NCI-H510A treated with DMSO at 0.1 percent for 48 hours (cell line): ENCODE results near the gene WBP1L.
A peak's percentile ranks its signal among the peaks of the same experiment; 100 is the strongest.

Source experiments
- DNase-seq: peaks from one replicate; lab custom pipeline; 2025; lab: John Stamatoyannopoulos, UW

The WBP1L gene

DNA sequence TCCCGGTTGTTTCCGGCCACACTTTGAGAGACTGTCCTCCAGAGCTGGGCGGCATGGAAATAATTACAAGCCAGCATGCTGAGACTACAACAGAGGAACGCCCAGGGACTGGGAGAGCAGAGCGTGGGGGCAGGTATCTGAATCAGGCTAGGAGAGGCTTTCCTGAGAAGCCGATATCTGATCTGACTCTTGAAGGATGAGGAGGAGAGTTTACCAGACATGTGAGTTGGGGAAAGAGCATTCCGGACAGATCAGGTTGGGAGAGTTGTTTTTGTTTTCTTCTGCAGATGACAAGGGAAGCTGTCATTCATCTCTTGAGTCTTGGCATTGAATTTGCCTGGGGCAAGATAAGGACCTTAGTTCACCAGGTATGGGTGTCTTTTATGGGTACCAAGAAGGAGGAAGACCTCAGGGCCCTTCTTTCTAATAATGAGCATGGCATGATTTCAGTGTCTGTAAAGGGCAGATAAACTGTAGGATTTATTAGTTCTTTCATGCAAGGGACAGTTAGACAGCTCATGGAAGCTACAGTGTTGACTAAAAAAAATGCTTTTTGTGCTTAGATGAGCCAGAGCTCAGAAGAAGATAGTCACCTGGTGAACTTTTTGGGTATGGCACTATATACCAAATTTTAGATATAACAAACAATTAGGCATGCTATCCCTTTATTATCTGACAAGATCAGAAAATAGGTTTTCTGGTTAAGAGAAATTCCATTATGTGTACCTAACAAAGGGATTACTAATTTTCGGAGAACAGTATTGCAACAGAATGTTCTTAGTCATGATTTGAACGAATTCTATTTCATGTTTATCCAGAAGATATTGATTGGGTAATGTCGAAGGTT is 36.2 kb downstream of the WBP1L start:
- no peak for DNase-seq

DNA sequence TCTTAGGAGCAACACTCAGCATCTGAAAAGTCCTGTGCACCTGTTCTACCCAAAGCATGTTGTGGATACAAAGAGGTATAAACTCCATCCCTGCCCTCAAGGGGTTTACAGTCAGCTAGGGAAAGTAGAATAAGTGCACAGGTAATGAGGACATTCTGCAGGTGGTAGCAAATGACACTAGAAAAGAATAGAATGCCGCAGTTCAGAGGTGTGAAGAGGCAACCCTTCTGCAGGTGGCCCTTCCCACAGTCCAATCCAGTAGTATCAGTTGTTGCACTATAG is 36.7 kb downstream of the WBP1L start:
- no peak for DNase-seq

DNA sequence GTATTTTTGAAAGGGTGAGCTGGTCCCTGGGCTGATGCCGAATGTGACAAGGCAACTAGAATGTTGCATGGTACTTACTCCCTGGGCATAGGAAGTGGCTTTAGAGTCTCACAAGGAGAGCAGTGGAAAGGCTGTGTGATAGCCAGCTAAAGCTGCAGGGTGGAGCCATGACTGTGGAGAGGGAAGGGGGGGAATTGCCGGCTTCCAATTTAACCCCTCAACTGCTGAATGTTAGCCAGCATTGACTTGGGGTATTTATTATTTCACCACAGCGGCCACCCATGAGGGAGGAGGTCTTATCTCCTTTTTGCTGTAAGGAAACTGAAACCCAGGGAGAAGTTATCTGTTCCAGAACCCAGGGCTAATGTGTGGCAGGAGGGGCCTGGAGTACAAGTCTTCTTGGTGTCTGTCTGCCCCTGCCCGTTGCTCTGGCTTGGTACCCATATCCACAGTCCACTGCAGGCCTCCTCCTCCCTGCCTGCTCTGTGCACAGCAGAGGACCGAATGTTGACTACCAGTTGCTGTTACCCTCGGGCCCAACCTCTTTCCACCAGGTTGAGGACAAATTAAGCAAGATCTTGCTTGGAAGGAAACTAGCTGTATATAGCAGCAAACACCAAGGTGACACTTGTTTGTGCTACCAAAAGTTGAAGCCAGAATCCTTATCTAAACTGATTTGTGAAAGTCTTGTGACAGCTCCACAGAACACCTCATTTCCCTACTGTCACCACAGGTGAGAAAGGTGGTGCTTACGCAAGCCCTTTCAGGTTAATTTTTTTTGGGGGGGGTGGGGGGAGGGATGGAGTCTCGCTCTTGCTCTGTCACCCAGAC is 37.6 kb downstream of the WBP1L start:
- no peak for DNase-seq

DNA sequence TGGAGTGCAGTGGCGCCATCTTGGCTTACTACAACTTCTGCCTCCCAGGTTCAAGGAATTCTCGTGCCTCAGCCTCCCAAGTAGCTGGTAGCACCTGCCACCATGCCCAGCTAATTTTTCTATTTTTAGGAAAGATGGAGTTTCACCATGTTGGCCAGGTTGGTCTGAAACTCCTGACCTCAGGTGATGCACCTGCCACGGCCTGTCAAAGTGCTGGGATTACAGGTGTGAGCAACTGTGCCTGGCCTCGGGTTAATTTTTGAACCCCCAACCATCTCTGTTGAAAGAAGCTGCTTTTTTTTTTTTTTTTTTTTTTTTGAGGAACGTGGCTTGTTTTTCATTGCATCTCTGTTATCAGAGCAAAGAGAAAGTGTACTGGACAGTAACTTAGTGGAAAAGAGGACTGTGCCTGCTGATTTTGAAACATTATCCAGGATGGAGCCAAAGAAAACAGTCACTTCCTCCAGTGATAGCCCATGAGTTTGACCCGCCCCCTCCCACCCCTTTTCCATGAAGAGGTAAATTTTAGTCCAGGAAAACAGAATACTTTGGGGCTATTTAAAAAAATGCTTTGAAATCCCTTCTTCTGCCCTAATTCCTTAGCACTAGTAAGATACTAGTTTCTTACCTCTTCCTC is 38.3 kb downstream of the WBP1L start:
- no peak for DNase-seq

DNA sequence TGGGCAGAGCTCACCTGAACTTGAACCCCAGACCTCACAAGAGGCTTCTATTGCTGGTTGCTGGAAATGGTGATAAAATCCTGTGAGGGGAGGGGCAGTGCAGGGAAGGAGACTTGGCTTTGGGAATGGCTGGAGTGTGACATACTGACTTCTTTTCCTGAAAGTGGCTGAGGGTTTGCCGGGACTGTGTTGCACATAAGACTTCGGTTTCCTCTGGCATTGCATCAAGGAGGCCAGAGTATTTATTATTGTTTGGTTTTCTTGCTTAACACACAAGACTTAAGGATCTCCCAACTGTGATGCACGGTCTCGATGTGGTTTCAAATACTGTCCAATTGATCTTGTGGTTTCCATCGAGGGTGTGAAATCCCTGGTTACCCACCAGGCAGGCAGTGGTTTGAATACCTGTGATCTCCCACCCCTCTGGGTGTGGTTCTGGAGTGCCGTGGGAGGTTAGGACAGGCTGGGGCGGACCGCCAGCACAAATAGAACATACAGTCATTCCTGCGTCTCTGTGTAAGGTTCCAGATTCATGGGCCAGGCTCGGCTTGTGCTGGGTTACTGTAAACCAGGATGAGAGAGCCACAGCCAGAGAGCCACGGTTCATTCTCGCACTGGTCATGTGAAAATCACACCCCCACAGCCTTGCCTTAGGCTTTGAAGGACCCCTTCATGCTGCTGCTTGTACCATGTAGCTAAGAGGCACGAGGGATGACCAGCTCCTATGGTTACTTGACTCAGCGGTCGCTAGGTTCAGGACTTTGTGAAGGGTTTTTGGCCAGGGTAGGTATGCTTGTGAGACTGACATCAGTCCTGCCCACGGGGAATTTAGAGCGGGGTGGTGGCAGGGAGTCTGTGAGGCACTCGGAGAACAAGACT is 39.2 kb downstream of the WBP1L start:
- no peak for DNase-seq

DNA sequence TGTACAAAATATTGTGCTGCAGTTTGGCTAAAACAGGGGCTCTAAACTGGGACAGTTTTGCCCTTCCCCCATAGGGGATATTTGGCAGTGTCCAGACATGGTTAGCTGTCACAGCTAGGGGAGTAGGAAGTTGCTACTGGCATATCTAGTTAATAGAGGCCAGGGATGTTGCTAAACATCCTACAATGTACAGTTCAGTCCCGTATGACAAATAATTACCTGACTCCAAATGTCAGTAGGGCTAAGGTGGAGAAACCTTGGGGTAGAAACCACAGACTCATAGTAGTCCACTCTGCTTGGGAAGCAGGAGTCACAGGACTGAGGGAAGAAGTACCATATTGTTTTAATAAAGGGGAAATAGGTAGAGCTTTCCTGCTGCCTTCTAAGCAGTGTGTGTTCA is 39.8 kb downstream of the WBP1L start:
- DNase-seq: no peak

DNA sequence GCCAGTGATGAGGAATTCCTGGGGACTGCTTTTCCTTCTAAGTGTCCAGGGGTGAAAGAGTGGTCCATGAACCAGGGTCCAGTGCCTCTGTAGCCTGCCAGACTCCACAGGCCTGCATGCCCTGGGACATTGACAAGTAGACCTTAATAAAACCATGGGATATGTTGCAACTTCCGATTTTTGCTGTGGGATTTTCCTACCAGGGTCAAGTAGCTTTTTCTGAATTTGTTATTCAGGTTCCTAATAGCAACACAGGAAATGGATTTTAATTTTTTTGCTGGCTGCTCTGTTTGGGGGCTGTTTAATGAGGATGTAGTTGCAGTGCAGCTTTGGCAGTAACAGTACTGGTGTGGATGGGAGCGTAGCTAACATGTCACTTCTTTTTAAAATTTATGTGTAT is 42.1 kb downstream of the WBP1L start:
- no peak for DNase-seq

DNA sequence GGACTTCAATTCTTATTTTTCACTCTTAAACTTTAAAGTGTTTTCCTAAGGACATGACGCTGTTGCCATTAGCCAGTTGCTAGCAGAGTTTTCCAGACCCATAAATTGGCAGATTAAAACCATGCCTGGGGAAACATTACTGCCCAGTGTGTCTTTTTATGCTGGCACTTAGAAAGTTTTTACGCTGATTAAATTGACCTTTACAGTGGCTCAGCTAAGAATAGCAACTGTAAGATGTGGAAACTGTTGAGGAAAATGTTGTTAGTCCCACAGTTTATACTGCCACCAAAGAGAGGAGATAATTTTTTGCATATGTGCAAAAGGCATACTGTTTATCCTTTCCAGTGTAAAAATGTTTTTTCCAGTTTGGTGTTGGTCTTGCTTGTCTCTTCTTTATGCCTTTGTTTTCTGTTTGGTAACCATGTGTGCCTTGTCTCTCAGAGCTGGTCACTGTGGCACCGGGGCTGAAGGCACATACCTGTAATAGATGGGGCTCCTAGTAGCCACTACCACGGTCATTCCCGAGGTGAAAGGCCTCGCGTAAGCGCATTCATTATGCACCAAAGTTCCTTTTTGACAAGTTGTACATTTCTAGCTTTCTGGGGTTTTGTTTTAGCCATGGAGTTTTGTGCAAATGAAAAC is 48.1 kb downstream of the WBP1L start:
- DNase-seq: no peak

DNA sequence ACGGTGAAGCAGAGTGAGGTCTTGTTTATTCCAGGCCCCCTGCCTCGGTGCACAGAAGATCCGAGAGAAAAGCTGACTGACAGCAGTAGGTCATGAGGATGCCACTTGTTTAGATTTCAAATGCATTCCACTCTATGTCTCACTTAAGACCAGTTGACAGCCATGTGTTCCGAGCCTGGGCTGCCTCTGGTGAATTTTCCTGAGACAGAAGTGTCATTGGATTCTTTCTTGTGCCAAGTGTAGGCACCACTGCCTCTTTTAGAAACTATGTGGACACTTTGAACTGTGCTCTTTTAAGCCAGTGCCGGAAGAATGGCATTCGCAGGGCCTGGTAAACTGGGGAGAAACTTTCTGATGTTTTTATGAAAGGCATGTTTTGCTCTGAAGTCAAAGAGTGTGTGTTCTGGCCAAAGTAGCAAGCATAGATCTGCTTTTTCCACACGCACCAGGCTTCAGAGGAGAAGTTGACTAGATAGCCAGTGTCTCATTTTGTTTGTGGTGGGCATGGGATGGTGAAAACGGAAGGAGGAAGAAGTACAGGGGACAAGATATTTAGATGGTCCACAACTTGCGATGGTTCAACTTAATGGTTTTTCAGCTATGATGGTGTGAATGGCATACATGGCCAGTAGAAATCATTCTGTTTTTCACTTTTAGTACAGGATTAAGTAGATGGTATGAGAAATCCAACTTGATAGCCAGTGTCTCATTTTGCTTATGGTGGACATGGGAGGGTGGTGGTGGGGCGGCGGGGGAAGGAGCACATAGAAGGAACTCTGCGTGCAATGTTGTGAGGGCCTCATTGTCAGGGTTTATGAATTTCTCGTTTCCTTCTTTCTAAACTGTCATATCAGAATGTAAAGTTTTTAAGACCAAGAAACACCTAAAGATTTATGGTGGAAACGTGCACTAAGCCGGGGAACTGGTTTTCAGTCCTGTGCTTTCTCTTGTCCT is 52.0 kb downstream of the WBP1L start:
- DNase-seq: no peak

DNA sequence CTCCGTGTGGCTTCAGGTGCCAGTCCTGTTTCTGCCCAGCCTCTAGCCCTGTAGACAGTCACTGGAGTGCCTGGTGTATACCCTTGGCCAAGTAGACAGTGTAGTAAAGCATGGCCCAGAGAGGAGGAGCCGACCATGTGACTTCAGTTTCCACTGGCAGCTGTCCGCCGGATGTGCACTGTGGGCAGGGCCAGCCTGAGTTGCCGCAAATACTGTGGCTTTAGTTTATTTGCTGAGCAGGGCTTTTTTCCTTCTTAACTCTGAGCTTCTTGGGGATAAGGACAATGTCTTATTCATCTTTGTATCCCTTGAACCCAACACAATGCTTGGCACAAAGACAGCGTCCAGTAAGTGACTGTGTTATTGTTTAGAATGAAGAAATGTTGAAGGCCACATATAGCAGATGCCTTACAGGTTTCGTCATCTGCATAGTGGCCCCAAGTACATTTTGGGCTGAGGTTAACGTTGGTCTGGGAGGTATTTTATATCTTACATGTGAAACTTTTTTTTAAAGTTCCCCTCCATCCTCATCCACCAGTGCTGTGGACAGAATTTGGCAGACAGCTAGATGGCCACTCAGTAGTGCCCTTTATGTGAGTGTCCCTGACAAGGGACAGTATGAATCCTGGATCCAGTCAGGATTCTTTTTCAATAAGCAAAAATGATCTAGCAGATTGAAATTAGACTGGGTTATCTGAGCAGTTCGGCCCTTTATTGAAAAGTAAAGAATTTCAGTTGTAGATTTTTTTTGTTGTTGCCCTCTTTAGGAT is 52.8 kb downstream of the WBP1L start:
- DNase-seq: peak; percentile 41

DNA sequence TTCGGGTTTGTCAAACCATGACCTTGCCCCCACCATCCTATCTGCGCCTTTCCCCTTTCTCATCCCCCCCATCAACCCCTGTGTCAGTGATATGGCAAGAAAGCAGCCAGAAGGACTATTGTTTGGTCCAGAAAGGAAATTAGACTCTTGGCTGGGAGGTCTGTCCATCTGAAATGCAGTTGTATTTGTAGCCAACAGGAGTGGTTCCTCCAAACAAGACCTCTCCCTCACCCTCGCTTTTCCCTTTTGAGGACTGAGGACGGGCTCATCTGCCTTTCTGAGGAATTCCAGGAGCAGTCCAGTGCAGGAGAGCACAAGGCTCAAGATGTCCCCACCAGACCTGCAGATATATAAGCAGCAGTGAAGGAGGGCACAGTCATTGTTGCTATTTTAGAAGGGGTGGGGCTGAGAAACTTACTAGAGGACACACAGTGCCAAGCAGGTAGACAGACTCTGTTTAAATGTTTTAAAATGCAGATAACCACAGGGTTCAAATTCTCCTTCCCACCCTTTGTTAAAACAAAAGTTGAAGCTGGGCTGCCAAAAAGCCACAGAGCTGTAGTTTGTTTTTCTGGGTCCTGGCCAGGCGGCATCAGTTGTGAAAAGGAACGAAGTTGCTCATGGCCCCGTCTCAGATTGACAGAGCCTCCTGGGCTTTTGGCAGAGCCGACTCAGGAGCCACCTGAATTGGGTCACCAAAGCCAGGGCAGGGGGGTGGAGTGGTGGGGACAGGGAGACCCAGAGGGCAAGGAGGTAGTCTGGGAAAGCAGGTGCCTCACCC is 56.1 kb downstream of the WBP1L start:
- DNase-seq: no peak

DNA sequence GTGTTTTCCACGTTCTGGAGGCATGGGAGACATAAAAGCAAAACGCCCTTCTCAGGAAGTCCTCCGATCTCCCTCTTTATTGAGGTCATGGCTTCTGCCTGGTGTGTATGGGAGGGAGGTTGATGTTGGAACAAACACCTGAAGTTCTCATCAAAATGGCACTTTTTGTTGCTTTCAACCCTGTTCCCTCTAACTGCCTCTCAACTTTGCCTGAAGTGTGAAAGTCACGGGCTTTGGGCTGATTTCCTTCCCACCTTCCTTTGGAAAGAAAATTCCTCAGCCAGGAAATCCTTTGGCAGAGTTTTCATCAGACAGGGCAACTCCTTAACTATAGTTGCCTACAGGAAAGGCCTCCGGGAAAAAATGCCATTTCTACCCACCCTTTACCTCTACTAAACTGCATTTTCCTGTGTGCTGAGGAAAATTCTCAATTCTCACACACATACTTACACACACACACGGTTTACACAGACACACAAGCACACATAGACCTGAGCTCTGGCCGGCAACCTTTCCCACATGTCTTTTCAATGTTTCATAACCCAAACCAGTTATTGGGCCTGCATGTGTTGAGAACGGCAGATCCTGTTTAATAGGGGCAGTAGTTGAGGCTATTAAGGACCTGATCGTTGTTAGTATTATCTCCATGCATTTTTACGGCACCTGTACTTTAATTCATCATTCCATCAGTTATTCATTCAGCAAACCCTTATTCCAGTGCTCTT is 57.0 kb downstream of the WBP1L start:
- DNase-seq: no peak

DNA sequence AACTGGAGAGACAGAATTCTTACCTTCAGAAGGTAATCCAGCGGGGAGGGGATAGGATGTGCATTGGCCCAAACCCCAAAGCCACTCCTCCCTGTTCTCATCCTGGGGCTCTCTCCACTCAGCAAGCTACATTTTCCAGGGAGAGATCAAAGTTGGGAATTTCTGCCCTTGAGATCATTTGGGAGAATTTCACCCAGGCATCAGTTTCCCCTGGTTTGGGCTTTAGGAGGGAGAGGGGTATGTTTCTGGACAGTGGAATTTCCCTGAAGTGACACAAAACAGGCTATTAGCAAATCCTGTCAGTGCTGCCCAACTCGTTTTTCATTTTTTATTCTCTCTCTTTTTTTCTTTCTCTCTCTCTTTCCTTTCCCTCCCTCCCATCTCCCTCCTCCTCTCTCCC is 57.7 kb downstream of the WBP1L start:
- no peak for DNase-seq

DNA sequence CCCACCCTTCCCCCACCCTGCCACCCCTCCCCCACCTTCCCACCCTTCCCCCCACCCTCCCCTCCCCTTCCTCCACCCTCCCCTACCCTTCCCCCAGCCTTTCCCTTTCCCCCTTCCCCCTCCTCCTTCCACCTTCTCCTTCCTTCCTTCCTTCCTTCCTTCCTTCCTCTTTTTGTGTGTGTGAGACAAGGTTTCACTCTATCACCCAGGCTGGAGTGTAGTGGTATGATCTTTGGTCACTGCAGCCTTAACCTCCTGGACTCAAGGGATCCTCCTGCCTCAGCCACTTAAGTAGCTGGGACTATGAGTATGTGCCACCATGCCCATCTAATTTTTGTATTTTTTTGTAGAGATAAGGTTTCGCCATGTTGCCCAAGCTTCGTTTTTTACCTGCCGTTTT is 58.2 kb downstream of the WBP1L start:
- DNase-seq: no peak

DNA sequence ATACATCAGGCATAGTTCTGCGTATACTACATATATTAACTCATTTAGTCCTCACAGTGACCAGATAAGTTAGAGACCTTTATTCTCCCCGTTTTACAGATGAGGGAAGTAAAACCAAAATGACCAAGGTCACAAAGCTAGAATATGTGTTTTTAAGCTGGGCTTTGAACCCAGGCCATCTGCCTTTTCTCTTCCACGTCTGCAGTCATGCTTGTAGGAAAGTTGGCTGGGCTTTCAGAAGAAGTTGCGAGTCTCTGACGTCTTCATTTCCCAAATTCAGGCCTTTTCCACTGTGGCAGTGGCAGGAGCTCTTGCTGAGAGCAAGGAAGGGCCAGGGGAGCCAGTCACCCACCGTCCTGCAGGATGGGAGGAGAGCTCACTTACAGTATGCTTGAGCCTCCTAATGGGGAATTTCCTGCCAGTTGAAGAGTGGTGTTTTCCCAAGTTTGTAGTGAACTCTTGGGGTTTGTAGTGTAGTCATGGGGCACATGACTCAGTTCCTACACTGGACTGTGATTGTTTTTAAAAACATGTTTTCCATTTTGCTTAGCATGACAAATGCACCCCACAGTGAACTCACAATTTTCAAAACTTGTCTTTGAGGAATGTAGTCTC is 59.3 kb downstream of the WBP1L start:
- DNase-seq: peak; percentile 1

DNA sequence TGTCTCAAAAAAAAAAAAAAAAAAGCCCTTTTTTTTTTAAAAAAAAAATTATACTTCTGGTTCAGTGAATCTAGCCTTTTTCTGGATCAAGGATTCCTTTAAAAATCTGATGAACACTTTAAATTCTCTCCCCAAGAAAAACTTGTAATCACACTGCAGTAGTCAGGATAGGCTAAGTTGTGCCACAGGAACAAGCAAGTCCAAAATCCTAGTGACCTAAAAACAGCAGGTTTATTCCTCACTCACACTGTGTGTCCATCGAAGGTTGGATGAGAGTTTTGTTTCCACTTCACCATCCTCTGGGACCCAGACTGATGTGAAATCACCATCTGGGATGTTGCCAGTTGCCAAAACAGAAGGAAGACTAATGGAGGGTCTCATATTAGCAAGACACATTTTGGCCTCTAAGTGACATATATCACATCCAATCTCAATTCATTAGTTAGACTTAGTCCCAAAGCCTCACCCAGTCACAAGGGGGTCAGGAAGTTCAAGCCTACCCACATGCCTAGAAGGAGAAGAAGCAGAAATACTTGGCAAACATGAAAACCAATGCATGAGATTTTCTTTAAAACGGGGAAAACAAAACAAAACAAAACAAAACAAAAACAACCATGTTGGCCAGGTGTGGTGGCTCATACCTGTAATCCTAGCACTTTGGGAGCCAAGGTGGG is 60.8 kb downstream of the WBP1L start:
- no peak for DNase-seq

DNA sequence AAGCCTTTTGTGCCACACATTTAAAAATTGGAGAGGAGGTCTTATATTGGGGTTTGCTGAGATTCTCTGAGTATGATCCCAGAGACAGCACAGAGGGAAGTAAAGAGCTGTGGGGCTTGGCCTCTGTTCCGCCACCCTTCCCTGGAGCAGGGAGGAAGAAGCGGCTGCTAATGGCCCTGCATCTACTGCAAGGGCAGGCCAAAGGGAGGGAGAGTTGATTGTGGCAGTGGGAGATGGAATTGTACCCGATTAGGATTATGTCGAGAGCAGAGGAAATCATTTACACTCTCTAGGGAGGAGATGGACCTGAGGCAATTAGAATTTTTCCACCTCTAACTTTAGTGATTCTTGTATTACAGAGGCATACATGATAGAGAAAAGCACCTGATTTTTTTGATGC is 64.6 kb downstream of the WBP1L start:
- DNase-seq: no peak
